LNCAP (cell line): Measurements from ENCODE around the gene SLC22A14.

Experiments
- TF ChIP-seq, protein P1 (sequence below): fragments of 450-650 bp; IDR thresholded peaks from 2 replicates; pipeline ENCODE4 v1.5.1; 2017; ENCODE audit warnings: mild to moderate bottlenecking

Gene SLC22A14, protein sequence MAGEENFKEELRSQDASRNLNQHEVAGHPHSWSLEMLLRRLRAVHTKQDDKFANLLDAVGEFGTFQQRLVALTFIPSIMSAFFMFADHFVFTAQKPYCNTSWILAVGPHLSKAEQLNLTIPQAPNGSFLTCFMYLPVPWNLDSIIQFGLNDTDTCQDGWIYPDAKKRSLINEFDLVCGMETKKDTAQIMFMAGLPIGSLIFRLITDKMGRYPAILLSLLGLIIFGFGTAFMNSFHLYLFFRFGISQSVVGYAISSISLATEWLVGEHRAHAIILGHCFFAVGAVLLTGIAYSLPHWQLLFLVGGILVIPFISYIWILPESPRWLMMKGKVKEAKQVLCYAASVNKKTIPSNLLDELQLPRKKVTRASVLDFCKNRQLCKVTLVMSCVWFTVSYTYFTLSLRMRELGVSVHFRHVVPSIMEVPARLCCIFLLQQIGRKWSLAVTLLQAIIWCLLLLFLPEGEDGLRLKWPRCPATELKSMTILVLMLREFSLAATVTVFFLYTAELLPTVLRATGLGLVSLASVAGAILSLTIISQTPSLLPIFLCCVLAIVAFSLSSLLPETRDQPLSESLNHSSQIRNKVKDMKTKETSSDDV

DNA sequence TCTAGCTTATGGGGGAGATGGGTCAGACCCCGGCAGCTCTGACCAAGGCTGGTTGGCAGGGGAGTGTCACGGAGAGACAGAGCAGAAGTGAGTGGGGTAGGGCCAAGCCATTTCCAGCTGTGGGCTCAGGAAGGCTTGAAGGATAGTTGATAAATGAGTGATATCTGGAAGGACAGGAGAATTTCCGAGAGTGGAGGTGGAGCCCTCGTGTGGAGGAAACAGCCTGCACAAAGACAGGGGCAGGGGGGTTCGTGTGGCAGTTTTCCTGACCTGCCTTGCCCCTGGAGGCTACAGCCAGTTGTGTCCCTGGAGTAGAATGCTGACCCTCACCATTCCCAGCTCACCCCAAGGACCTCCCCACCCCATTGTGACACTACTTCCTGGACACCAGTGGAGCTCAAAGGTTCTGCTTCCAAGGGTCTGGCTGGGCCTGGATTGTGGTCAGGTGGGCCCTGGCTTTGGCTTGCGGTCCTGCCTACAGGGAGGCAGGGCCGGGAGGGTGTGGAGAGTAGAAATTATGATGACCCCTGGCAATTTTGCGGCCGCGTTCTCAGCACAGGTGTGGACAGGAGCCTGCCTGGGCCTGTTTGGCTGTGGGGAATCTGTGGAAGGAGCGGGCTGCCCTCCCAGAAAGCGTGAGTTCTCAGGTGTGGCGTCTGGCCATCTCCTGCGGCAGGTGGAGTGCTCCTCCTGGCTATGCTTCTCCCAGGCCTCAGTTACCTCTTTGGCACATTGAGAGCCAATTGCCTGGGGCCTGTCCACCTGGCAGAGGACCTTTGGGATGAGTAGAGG is at the start of gene SLC22A14:
Gene SLC22A14 (plus strand): TSS at position 400 of the 792 bp plus-strand sequence. CDS start 23,733 bp downstream, outside the sequence.
- TF ChIP-seq, protein P1, sequence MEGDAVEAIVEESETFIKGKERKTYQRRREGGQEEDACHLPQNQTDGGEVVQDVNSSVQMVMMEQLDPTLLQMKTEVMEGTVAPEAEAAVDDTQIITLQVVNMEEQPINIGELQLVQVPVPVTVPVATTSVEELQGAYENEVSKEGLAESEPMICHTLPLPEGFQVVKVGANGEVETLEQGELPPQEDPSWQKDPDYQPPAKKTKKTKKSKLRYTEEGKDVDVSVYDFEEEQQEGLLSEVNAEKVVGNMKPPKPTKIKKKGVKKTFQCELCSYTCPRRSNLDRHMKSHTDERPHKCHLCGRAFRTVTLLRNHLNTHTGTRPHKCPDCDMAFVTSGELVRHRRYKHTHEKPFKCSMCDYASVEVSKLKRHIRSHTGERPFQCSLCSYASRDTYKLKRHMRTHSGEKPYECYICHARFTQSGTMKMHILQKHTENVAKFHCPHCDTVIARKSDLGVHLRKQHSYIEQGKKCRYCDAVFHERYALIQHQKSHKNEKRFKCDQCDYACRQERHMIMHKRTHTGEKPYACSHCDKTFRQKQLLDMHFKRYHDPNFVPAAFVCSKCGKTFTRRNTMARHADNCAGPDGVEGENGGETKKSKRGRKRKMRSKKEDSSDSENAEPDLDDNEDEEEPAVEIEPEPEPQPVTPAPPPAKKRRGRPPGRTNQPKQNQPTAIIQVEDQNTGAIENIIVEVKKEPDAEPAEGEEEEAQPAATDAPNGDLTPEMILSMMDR = no peak

DNA sequence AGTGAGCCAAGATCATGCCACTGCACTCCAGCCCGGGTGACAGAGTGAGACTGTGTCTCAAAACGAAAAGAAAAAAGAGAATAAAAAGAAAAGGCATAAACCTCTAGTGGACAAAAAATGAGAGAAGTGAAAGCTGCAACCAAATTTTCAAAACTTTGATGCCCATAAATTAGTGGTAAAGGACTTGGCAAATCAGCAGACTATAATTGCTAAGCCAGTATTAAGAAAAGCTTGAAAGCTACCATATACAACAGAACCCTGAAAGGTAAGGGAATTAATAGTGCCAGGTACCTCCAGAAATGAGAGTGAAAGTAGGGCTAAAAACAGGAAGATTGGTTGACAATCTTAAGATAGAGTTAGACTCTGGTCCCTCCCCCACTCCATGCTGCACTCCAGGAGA is 49.4 kb upstream of the SLC22A14 start:
- TF ChIP-seq, protein P1 = no peak

DNA sequence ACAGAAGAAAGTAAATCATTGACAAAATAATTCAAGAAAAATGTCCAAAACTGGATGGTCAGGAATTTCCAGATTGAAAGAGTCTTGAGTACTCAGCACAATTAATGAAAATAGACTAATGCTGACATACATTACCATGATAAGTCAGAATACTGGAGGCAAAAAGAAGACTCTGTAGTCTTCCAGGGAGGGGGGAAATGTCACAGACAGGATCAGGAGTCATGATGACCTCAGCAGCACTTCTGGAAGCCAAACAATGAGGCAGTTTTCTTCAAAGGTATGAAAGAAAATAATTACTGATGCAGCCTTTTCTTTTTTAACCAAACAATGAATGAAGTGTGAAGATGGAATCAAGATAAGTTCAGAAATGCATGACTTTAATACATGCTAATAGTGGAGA is 46.6 kb upstream of the SLC22A14 start:
- TF ChIP-seq, protein P1 = no peak

DNA sequence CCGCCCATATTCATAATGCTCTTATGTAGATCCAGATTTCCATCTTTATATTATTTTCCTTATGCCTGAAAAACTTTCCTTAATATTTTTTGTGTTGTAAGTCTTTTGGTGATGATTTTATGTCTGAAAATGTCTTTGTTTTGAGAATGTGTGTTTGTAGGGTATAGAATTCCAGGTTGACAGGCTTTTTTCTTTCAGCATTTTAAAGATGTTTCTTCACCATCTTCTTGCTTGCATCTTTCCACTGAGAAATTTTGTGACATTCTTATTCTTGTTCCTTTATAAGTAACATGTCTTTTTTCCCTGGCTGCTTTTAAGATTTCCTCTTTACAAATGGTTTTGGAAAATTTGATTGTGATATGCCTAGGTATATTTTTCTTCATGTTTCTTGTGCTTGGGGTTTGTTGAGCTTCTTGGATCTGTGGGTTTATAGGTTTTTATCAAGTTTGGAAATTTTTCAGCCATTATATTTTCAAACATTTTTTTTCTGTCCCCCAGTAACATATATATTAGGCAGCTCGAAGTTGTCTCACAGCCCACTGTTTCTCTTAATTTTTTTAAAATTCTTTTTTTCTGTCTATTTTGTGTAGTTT is 43.6 kb upstream of the SLC22A14 start:
- TF ChIP-seq, protein P1 = no peak

DNA sequence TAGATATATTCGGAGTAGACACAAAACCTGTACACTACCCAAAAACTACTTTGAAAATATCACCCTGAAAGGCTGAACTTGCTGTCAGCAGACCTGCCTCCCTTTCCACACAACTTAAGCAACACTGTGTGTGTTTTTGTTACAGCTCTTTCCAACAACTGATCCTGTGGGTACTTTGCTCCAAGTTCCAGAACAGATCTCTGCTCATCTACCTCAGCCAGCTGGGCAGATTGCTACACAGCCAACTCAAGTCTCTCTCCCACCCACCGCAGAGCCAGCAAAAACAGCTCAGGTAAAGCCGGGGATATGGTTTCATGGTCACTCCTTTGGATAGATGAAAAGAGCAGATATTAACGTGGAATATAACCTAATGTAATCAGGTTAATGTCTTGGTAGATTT is 36.2 kb upstream of the SLC22A14 start:
- TF ChIP-seq, protein P1 = no peak

DNA sequence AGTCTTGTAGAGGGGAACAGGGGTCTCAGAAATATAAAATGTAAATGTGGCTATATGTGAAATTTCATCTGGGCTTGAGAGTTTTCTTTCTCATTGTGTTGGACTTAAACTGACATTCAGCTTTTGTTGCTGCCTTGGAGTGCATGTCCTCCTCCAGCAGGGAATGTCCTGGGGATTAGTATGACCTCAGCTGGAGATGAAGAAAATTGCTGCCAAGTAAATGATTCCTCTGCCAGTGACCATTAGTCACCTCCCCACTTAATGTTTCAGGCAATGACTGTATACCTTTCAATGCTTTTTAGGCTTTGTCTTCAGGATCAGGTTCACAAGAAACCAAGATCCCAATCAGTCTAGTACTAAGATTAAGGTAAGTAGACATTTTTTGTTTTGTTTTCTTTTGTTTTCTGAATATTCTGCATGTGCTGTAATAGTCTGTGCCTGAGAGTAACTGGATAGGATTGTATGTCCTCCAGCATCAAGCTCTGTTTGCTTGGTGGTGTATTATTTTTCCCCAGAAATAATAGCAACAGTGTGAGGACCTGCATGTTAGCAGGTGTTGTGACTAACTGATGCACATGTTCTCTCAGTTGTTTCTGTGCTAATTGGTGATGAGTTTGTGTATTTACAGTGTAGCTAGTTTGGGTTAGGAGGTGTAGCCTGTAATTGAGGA is 34.6 kb upstream of the SLC22A14 start:
- TF ChIP-seq, protein P1 = peak; percentile 33; the same call in 1 of the 2 replicates

DNA sequence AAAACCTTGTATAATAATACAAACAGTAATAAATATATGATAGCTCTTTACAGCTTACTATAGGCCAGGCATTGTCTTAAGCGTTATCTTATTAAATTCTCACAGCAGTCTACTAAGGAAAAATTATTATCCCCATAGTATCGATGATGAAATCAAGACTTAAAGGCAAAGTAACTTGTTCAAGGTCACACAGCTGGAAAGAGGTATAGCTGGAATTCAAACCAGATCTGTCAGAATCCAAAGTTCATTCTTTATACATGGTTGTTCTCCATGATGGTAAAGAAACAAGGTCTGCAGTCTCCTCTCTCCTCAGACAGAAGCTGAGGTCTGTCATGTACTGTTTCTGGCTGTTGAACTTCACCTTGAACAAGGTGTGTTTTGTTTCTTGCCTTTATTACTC is 31.9 kb upstream of the SLC22A14 start:
- TF ChIP-seq, protein P1 = no peak
